GM19193 (cell line): Measurements from ENCODE around the gene SMIM29.
A peak's percentile ranks its signal among the peaks of the same experiment; 100 is the strongest.

Experiments
- POLR2A ChIP-seq: IDR thresholded peaks from 4 replicates; pipeline ENCODE4 v1.6.1; 2011; ENCODE audit not compliant: insufficient read depth, insufficient read length; ENCODE audit errors: extremely low read depth

The SMIM29 gene

GRCh38 chr6:34248727-34249468 is at the start of gene SMIM29:
SMIM29 (minus strand) TSS chr6:34249006; CDS start chr6:34247791, 1,215 bp downstream.
- TF ChIP-seq POLR2A = peak; percentile 73

- TF ChIP-seq POLR2A = no peak
Measured at GRCh38 chr6:34295721-34296120, 46.9 kb upstream of the SMIM29 start.

GRCh38 chr6:34292954-34293353 is 44.1 kb upstream of the SMIM29 start:
- no peak for TF ChIP-seq POLR2A

- no peak for TF ChIP-seq POLR2A
Measured at GRCh38 chr6:34289137-34289536, 40.3 kb upstream of the SMIM29 start.

- TF ChIP-seq POLR2A = peak; percentile 20
Measured at GRCh38 chr6:34288581-34288980, 39.8 kb upstream of the SMIM29 start.

- no peak for TF ChIP-seq POLR2A
Measured at GRCh38 chr6:34285448-34286164, 36.8 kb upstream of the SMIM29 start.

- TF ChIP-seq POLR2A = no peak
Measured at GRCh38 chr6:34284563-34285447, 36.0 kb upstream of the SMIM29 start.

GRCh38 chr6:34281702-34282334 is 33.0 kb upstream of the SMIM29 start:
- no peak for TF ChIP-seq POLR2A

- TF ChIP-seq POLR2A = no peak
Measured at GRCh38 chr6:34280216-34280615, 31.4 kb upstream of the SMIM29 start.

GRCh38 chr6:34278833-34279232 is 30.0 kb upstream of the SMIM29 start:
- TF ChIP-seq POLR2A = no peak

GRCh38 chr6:34277763-34278112 is 28.9 kb upstream of the SMIM29 start:
- TF ChIP-seq POLR2A = no peak

GRCh38 chr6:34276881-34277762 is 28.3 kb upstream of the SMIM29 start:
- no peak for TF ChIP-seq POLR2A

GRCh38 chr6:34276191-34276590 is 27.4 kb upstream of the SMIM29 start:
- no peak for TF ChIP-seq POLR2A
